Testis (tissue), 2 donors: ENCODE data around the gene SREBF2.

Experiments used
- POLR2A ChIP-seq: fragments of 450-650 bp; IDR thresholded peaks from one replicate; pipeline ENCODE4 v1.6.1; 2017; ENCODE audit warnings: antibody characterized with exemption, mild to moderate bottlenecking, moderate library complexity
- TF ChIP-seq, protein P1 (sequence below), 3 experiments: fragments of 450-650 bp in 2 of 3; fragments of 200-600 bp in 1 of 3; sonication (generic) in 1 of 3; IDR thresholded peaks; one replicate each; pipeline ENCODE4 v1.5.1; 2016 to 2019; ENCODE audit warnings: antibody characterized with exemption in 3 of 3, mild to moderate bottlenecking in 2 of 3, moderate library complexity in 1 of 3

DNA sequence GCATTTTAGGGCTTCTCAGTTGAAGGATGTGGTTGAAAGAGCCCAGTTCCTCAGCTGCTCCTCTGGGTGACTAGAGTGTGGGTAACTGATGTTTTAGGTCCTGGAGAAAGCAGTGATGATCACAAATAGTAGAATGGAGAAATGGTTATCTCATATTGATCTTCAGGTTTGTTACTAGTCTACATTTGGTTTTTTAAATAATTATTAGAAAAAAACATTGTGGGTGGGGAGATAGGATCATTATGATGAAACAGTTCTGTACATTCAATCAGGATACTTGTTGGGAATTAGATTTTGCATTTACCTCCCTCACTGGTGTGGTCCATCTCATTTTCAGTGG, 24.9 kb downstream of the SREBF2 start:
- TF ChIP-seq, protein P1, sequence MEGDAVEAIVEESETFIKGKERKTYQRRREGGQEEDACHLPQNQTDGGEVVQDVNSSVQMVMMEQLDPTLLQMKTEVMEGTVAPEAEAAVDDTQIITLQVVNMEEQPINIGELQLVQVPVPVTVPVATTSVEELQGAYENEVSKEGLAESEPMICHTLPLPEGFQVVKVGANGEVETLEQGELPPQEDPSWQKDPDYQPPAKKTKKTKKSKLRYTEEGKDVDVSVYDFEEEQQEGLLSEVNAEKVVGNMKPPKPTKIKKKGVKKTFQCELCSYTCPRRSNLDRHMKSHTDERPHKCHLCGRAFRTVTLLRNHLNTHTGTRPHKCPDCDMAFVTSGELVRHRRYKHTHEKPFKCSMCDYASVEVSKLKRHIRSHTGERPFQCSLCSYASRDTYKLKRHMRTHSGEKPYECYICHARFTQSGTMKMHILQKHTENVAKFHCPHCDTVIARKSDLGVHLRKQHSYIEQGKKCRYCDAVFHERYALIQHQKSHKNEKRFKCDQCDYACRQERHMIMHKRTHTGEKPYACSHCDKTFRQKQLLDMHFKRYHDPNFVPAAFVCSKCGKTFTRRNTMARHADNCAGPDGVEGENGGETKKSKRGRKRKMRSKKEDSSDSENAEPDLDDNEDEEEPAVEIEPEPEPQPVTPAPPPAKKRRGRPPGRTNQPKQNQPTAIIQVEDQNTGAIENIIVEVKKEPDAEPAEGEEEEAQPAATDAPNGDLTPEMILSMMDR (IDR thresholded peaks at IDR 0.05) = no peak
- no peak for TF ChIP-seq POLR2A
